CD4-positive, alpha-beta T cell treated with Interleukin-15 for 1 hour (primary cell): ENCODE data around the gene CCDC175.

Source experiments
- DNase-seq: peaks from one replicate; pipeline ENCODE4 v3.0.0-alpha.2; 2020

Gene CCDC175

GRCh38 chr14:59538936-59539335 is 37.7 kb downstream of the CCDC175 start:
- DNase-seq, result no peak

- no peak for DNase-seq
Observed at GRCh38 chr14:59537476-59537875, 39.1 kb downstream of the CCDC175 start.

- no peak for DNase-seq
Observed at GRCh38 chr14:59534361-59534987, 42.1 kb downstream of the CCDC175 start.

DNA sequence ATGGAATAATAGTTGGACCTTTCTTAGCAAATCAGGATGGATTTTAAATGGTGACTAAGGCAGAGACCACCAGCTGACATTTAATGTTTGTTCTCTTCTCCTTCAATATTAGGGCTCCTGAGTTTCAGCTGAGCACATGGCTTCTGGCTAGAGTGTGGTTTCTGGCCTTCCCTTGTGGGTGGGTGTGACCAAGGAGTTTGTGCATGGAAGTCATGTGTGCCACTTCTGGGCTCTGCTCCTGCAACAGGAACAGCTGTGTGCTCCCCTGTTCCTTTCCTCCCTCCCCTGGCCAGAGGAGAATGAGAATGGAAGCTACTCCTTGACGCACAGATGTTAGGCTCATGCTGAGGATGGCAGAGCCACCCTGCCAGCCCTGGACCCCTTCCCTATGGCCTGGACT is 44.2 kb downstream of the CCDC175 start:
- no peak for DNase-seq

- DNase-seq, result no peak
Observed at GRCh38 chr14:59530349-59530748, 46.3 kb downstream of the CCDC175 start.

DNA sequence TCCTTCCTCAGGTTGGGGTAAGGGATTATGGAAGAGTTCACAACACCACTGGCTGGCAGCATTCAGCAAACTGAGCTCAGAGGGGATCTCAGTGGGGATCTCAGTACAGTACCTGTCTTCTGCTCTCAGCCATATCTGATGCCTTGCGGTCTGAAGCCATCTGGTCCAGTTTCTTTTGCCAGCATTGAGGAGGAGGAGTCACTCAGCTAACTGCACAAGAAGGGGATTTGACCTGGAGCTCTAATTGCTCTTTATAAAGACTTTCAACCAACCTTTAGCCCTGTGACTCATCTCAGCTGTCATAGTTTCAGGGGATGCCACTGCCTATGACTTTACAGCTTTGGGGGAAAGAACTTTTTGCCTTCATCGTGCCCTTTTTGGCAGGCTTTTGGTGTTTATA is 47.4 kb downstream of the CCDC175 start:
- DNase-seq, result no peak

DNA sequence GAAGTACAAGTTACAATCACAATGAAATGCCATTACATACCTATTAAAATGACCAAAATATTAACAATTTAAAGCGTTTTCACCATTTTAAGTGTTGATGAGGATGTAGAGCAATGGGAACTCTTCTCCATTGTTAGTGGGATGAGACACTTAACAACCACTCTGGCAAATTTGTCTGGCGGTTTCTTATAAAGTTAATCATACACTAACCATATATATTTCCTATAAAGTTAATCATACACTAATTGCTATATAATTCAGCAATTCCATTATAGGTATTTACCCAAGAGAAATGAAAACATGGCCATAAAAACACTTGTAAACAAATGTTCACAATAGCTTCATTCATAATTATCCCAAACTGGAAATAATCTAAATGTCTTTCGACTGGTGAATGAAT is 56.4 kb downstream of the CCDC175 start:
- DNase-seq, result no peak

DNA sequence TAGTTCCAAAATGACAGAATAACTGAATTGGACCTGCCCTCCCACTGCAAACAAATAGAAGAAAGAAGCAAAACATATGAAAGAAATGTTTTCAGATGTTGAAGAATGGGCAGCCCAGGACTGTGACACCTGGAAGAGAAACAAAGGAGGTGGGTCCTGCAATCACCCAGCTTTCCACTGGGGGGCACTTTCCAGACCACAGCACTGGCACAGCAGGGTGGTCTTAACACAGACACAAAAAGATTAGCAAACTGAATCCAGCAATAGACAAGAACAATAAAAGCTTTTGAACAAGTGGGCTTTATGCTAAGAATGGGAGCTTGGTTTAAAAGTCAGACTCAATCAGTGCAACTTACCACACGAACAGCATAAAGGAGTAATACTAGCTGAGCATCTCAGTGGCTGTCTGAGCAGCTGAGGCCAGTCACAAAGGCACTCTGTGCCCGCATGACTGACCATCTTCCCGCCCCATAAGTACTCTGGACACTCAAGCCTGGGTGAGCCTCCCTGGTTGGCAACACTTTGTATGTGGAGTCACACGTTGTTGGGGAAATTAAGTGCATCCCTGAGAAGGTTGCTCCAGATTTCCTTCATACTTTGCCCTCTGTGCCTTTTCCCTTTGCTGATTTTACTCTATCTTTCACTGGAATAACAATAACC is 64.6 kb downstream of the CCDC175 start:
- no peak for DNase-seq

DNA sequence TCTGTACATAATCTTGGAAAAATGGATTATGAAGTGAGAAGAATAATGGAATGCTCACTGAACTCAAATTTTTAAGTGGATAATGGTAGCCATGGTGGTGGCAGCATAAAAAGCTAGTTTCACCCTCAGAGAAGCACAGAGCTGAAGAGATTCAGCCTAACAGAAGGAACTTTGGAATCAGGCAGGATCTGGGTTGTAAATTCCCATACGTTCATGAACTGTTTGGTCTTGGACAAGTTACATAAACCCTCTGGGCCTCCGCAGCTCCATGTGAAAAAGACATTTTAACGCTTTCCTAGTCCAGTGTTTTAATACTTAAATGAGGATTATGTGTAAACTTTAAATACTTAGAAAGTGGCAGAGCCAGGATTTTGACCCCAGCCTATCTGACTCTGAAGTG is 65.6 kb downstream of the CCDC175 start:
- no peak for DNase-seq

GRCh38 chr14:59510001-59510400 is 66.6 kb downstream of the CCDC175 start:
- DNase-seq, result no peak

DNA sequence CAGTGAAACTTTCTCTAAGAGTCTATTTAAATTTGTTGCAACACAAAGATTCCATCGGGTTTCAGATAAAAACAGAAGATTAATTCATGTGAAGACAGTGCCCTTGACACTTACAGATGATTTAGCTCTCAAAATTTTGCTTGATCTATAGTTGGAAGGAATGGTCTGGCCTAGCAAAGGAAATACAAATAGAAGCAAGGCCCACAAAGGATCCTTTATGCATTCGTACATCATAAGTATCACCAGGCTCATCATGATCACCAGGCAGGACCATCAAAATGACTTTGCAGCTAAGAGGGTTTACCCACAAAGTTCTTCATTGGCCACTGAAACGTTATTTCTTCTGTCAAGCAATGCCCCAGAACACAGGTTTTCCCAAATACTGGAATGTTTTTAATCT is 67.5 kb downstream of the CCDC175 start:
- no peak for DNase-seq

- no peak for DNase-seq
Observed at GRCh38 chr14:59507752-59508103, 68.9 kb downstream of the CCDC175 start.

DNA sequence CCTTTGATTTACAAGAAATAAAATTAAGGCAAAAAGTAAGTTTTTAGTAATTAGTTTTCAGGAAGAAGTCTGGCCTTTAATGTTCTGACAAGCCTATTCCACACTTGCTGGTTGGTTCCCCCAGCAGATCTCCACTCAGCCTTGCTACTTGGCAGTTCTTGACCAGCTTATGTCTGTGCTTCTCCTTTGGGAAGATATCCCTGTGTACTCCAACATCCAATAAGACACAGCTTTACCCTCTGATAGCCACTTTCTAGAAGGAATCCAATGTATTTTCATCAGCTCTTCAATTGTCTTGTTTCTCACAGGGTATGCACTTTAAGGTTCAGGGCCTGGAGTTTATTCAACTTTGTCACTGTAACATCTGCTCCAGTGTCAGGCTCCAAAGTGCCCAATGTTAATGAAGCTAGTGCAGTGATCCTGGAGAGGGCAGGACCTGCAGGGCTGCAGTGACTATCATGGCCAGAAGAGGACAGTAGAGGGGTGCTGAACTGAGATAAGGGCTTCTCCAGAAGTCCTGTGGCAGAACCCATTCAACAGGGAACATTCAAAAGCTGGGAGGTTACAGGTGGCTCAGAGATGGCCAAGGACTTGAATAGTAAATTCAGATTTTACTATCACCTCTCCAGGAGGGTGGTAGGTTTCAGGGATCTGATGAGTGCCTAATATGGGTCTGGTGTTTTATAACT is 69.4 kb downstream of the CCDC175 start:
- DNase-seq, result peak; percentile 36

- no peak for DNase-seq
Observed at GRCh38 chr14:59503256-59503655, 73.4 kb downstream of the CCDC175 start.

GRCh38 chr14:59500732-59501131 is 75.9 kb downstream of the CCDC175 start:
- no peak for DNase-seq

GRCh38 chr14:59492384-59492783 is 84.2 kb downstream of the CCDC175 start:
- DNase-seq, result no peak

DNA sequence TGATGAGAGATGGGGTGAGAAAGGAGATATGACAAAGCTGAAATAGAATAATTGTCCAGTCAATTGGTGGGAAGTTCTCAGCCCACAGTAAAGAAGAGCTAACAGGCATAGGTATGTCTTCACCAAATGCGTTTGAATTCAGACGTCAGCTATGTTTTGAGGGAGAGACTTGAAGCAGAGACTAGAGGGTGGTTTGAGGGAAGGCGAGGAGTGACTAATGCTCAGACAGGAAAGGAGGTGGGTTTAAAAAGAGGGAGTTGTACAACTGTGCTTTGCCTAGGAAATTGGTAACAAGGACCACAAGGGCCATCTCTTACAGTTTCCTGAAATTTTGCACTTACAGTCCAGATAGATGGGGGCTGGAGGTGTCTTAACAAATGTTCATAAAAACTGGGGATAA is 85.9 kb downstream of the CCDC175 start:
- DNase-seq, result no peak

DNA sequence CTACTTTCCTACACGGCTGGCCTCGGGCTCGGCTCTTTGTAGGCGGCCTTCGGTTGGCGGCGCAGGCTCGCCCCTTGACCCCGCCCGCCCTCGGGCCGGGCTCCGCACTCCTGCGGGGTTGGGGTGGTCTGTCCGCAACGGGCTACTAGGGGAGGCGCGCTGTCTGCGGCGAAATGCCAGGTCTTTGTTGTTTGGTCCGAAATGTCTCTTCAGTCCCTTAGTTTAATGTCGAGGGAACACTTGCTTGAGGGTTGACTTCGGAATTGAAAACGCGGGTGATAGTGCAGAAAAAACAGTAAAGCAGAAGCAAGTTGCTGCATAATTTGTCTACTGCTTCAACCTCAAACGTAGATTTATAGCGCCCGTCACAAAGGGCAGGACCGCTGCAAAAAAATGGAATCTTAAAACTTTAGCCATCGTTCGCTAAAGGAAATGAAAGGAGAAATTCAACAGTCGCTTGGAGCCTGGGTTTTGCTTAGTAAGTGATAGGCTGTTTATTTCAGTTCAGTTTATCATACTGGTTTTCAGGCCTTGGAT is 91.9 kb downstream of the CCDC175 start:
- no peak for DNase-seq

- DNase-seq, result peak; percentile 95
Observed at GRCh38 chr14:59483819-59484638, 92.6 kb downstream of the CCDC175 start, which contains the start of the genes JKAMP and L3HYPDH. Gene JKAMP (plus strand): TSS chr14:59484517. CDS start chr14:59484590, 73 bp downstream. Gene L3HYPDH (minus strand): TSS chr14:59484408. CDS start chr14:59484316, 92 bp downstream.

- no peak for DNase-seq
Observed at GRCh38 chr14:59483363-59483762, 93.2 kb downstream of the CCDC175 start.

- DNase-seq, result no peak
Observed at GRCh38 chr14:59482541-59483331, 93.9 kb downstream of the CCDC175 start.

DNA sequence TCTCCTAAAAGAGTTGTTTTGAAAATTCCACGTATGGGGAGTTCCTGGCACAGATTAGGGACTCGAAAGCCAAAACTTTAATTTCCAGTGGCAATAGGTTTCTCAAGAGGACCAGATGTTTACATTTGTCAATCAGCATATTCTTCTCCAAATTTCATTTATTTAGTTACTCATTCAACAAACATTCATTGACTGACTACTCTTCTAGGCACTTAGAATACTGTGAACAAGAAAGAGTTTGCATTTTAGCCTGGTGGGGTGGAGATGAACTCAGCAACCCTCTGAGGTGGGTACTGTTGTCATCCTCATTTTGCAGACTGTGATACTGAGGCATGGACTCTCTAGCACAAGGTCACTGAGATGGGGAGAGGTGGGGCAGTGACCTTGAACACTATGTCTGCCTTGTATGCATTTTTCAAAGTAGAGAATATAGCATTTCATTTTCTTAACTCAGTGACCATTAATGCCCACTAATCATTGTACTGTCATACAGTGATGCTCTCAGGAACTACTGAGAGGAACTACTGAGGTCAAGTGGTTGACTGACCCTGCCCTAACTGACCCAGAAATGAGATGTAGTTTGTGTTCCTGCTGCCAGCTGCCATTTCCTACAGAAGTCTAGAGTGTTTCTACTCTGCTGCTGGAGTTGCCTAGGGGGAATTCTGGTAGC is 94.6 kb downstream of the CCDC175 start:
- no peak for DNase-seq
